ELF-1 (cell line): ENCODE results near the gene GDAP2.
"Not testable (repeated sequence)": the region's sequence is repeated elsewhere in the genome, so short reads cannot be mapped to it uniquely, and the experiment has no call there.

Experiments used
- DNase-seq: peaks from one replicate; pipeline ENCODE4 v3.0.0-alpha.2; 2016; ENCODE audit warnings: low read depth, low spot score

The GDAP2 gene

DNA sequence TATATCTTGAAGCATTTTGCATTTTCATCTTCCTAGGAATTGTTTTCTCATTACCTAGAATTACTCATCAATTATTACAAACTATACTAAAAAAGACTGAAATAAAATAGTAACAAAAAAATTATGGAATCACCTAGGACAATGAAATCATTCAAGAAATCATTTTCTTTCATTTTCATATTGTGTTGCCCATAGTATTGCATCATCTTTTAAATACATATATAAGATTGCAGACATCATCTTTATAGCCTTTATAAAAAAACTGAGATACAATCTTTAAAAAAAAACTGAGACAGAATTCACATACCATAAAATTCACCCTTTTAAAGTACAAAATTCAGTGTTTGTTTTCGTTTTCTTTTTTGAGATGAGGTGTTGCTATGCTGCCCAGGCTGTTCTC, 29.6 kb downstream of the GDAP2 start:
- no peak for DNase-seq

DNA sequence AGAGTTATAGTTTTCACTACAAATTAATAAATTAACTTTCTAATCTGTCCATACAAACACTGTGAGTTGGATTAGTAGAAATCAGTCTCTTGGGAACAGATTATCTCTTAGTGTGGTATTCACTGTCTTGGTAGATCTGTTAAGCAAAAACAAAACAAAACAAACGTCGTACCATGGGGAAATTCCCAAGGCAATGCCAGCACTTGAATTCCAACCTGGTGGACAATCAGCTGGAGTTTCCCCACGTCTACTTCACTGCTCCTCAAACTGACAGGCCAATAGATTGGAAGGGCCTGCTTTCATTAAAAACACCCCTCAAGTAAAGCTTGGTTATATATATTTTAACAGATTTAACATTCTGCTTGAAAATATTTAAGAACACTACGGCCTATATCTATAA, 31.9 kb downstream of the GDAP2 start:
- no peak for DNase-seq

DNA sequence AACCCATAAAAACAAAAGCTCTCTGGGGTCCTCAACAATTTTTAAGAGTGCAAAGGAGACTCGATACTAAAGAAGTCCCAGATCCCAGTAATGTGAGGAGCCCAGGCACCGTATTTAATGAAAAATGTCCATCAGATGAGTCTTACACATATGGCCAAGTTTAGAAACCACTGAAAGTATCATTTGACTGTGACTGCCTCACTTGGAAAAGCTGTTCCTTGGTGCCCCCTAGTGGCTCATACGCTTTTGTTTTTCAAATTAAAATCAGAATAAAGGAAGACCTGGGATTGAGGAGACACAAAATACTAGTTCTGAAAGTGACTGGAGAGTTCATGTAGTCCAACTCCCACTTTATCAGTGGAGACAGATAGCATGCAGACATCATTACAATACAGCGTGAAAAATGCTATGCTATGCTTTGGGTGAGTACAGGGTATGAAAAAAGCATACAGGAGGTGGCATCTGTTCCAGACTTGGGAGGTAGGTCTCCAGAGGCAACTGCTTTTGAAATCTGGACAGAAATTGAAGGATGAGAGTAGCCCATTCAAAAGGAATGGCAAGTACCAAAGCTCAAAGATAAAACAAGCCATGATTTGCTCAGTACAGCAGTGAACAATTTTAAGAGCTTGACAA, 33.8 kb downstream of the GDAP2 start:
- peak; percentile 42 for DNase-seq

DNA sequence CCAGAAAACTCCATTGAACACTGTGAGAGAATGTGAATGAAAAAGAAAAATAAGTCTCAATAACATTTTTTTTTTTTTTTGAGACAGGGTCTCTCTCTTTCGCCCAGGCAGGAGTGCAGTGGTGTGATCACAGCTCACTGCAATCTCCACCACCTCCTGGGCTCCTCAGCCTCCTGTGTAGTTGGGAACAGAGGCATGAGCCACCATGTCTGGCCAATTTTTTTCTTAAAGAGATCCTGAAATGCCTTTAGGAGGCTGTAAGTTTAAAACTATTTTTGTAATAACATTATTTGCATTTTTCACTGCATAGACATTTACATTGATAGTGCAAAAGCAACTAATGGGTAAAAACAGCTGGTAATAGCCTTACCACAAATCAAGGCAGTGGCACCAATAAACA, 35.3 kb downstream of the GDAP2 start:
- DNase-seq: no peak

DNA sequence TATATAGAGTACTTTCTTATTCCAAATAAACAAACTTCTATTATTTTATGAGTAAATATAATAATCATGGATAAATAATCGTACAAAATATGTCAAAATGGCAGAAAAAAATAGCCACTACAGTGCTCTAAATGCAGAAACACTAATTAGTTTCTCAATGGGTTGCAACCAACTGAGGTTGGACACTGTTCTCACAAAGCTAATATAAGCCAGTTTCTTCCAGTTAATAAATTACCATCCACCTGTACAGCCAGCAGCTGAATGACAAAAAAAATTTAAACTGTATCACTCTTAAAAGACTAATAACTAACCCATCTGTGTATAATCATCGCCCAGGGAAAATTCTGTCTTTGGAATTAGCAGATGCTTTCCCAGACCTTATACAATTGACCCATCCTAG, 36.9 kb downstream of the GDAP2 start:
- DNase-seq: no peak

DNA sequence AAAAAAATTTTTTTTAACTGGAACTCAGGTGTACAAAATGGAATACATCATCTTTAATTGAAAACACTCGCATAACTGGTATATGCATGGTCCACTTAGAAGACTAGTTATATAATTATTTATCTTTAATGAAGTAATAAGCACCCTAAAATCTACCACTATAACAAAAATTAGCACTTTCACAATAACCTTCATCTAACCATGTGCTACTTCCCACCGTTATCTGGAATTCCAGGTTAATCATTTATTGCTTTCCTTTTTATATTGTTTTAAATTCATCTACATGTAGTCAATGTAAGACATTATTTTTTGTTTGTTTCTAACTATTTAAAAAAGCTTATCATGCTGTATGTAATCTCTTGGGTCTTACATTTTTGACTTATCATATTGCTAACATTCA, 39.0 kb downstream of the GDAP2 start:
- DNase-seq: no peak

DNA sequence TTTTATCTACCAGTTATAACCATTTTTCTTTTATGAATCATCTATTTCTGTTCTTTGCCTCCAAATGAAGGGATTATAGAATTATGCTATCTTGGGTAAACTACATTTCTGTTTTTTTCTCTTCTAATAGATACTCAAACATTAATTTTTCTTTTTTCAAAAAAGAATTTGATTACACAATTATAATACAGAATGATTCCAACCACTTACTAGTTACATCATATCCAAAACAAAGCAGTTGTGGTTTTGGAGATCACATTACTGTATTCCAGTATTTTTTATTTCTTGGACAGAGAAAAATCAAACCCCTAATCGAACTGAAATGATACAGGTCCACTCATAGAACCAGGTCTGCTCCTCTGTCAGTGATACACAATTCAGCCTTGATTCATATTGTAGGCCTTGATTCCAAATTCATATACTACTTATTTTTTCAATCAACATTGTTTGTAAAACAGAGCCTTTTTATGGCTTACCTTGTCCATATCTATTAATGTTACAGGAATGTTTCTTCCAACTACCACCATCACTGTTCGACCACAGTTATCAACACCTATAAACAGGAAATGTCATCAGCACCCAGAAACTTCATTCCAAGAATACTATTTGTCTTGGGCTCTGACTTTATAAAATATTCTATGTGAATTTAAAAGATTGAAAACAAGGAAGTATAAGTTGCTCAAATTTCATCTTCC, 43.2 kb downstream of the GDAP2 start:
- no peak for DNase-seq

DNA sequence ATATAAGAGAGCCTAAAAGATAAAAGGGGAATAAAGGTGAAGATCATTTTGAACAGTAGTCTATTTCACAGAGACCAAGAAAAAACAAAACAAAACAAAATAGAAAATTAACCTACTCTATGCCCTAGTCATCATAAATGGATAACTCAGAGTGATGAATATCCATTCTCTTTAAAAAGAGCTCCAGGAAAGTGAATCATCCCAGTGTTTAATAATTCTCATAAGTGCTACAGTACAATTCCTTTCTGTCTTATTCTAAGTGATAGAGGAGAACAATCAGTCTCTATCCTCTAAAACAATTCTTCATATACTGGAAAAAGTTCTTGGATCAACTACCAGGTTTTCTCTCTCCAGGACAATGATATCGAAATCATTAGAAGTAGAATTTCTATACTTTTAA, 45.8 kb downstream of the GDAP2 start:
- DNase-seq: no peak

DNA sequence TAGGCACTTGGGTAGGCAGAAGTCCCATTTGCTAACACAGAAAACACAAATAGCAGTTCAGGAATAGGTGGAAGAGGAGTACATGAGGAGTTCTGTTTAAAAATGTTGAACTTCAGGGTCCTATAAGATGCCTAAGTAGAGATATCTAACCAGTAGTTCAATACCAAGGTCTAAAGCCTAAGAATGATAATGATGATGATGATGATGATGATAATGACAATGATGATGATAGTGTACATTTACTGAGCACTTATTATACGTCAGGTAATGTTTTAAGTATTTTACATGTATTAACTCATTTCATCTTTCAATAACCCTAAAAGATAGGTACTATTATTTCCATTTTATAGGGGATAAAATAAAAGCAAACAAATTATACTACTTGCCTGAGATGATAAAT, 50.1 kb downstream of the GDAP2 start:
- no peak for DNase-seq

DNA sequence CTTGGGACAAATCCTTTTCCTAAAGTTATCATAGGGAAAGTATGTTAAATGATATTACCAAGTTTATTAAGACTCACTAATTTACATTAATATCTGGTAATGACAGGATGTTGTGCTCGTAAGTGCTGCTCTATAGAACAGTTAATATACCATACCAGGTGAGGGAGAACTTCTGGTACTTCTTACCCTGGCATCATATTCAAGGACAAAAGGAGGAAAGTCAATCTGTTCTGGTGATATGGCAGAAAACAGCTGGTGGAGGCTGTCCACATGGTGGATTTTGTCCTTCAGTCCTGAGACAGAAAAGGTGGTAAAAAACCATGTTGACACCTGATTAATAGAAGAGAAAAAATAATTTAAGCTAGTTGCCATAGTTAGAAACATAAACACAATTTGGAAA, 51.6 kb downstream of the GDAP2 start:
- DNase-seq: no peak

DNA sequence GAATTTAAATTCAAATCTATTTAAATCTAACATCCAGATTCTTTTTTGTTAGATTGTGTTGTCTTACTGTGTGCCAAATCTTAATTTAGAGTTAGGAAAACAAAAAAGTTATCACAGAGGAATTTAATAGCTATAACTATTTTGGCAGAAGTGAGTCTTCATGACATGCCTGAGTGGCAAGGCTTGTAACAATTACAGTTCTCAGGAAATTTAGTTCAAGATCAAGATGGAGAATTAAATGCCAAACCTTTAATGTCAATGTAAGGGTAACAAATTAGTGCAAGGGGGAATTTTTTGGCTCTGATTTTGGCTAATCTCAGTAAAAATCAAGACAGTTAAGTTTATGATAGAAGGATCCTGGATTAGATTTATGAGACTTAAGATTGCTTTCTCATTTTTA, 58.4 kb downstream of the GDAP2 start:
- no peak for DNase-seq

DNA sequence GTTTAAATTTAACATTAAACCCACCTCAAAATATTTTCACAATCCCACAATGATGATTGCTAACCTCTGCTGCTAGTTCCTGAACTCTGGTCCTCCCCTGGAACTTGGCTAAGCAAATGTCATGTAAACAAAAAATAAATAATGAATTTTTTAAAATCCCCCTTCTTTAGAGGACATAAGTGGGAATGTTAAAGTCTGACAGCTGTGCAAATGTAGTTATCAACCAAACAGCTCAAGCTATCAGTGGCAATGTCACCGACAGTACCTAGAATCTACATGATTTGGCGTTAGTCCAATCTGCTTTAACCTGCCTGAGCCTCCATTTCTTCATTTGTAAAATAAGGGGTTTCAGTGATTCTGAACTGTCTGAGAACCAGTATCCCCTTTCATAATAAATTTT, 67.7 kb downstream of the GDAP2 start:
- DNase-seq: no peak

DNA sequence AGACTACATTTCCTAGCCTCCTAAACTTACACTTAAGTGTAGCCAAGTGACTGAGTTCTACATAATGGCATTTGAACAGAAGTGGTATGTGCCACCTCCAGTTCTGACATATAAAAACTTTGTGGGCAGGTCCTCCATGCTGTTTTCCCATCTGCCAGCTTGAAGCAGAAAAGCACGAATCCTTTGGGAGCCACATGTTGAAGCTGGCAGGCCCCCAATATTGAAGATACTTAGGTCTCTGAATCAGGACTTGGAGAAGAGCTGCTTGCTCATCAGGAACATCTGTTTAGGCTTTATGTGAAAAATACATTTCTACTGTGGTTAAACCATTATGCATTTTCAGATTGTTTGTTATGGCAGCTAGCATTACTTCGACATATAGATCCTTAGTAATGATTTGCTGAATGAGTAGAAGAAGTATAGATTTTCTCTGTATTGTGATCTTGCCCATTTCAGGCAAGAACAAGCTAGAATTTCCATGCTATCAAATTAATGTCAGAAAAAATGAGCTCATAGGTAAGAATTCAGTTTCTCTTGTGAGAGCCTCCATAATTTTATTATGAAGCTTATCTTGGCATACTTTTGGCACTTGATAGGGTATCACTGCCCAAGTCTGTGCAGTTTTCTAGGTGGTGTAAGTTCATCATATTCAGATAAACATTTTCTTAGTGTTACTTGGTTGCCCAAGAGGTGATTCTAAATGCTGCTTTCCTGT, 68.4 kb downstream of the GDAP2 start:
- DNase-seq: no peak

DNA sequence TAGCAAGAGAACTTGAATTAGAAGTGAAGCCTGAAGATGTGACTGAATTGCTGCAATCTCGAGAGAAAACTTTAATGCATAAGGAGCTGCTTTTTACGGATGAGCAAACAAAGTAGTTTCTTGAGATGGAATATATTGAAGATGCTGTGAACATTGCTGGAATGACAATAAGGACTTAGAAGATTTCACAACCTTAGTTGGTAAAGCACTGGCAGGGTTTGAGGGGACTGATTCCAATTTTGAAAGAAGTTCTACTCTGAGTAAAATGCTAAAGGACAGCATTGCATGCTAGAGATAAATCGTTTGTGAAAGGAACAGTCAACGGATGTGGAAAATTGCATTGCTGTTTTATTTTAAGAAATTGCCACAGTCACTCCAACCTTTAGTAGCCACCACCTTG, 69.5 kb downstream of the GDAP2 start:
- DNase-seq: no peak

DNA sequence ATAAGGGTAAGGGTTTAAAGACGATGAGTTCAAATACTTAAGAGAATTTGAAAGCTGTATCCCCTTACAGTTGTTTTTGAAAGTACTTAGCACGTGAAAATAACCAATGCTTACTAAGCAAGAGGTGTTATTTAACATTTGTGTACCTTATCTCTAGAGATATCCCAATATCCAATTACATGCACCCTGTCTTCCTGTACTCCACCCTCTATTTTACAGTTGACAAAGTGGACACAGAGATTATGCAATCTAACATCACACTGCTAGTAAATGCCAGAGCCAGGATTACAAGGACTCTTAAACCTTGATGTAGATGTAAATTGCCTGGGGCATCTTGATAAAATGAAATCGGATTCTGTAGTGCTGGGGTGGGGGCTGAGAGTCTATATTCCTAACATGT, 72.0 kb downstream of the GDAP2 start:
- no peak for DNase-seq

DNA sequence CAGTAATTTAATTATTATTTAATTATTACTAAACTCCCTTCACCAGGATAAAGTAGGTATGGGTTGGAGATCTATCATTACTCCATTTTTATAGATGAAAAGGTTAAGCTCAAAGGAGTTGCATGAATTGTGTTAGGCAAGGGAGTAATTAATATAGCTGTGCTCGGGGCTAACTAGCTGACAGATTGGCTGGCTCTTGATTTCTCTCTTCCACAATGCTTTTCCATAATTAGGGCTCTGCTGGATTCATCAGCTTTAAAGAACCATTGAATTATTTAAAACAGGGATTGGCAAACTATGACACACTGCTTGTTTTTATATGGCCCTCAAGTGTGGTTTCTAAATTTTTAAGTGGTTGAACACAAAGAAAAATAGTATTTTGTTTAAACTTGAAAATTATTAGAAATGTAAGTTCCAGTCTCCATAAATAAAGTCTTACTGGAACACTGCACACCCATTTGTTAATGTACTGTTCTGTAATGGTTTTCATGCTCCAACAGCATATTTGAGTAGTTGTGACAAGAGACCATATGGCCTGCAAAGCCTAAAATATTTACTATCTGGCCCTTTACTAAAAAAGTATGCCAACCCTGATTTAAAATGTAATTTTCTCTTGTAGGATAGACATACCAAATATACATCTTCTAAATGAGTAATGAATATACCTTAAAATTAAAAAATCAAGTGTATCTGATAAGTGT, 76.4 kb downstream of the GDAP2 start:
- DNase-seq: no peak

DNA sequence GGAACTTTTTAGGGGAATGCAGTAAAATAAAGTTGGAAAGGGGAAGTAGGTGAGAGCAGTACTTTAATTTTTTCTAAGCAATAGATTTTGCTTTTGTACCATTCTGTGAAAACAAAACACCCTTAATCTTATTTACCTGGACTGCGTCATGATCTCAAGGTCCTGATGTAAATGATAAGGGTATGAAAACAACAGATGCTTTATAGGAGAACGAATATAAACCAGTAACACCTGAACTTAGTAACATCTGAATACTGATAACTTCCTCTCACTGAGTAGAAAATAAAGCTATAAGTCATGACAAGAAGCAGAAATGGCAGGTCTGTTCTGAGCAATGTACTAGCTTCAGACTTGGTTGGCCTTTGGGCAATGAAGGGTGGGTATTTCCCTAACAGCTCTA, 77.7 kb downstream of the GDAP2 start:
- no peak for DNase-seq

DNA sequence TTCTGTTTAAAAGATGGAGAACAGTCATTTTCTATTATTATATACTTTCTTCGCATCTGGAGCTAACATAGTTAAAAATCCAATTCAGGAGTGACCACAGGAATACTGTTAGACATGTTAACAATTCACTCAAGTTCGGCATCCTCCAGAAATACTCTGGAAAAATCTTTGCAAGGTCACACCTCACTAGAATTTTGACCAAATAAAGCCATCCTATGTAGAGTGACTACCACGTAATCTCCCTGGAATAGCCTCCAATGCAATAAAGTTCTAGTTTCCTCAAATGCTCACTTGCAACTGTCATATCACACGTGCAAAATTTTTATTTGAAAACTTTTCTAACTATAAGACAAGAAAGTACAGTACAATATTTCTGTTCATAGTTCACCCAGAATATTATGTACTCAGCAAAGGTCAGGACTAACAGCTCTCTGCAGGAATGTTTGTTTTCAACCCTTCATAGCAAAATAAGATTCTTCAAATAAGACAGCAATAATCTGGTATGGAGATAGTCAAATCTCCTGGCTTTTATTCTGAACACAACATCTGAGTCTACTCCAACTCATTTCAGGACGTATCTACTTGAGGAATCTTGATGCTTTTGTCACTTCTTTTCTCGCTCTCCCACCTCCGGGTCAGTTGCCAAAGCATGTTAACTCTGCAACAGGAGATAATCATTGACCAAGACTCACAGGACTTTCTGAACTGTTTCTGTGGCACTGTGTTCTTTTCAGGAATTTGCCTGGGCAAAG, 82.6 kb downstream of the GDAP2 start:
- no peak for DNase-seq

DNA sequence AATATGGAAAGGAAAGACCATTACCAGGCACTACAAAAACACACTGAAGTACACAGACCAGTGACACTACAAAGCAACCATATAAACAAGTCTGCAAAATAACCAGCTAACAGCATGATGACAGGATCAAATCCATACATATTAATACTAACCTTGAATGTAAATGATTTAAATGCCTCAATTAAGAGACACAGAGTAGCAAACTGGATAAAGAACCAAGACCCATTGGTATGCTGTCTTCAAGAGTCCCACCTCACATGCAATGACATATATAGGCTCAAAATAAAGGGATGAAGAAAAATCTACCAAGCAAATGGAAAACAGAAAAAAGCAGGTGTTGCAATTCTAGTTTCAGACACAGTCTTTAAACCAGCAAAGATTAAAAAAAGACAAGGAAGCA, 84.9 kb downstream of the GDAP2 start:
- not testable (repeated sequence) for DNase-seq

DNA sequence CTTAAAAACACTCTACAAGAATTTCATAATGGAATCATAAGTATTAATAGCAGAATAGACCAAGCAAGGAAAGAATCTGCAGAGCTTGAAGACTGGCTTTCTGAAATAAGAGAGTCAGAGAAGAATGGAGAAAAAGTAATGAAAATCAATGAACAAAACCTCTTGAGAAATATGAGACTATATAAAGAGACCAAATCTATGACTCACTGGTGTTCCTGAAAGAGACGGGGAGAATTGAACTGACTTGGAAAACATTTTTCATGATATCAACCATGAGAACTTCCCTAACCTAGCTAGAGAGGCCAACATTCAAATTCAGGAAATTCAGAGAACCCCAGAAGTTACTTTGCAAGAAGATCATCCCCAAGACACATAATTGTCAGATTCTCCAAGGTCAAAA, 85.6 kb downstream of the GDAP2 start:
- no peak for DNase-seq

DNA sequence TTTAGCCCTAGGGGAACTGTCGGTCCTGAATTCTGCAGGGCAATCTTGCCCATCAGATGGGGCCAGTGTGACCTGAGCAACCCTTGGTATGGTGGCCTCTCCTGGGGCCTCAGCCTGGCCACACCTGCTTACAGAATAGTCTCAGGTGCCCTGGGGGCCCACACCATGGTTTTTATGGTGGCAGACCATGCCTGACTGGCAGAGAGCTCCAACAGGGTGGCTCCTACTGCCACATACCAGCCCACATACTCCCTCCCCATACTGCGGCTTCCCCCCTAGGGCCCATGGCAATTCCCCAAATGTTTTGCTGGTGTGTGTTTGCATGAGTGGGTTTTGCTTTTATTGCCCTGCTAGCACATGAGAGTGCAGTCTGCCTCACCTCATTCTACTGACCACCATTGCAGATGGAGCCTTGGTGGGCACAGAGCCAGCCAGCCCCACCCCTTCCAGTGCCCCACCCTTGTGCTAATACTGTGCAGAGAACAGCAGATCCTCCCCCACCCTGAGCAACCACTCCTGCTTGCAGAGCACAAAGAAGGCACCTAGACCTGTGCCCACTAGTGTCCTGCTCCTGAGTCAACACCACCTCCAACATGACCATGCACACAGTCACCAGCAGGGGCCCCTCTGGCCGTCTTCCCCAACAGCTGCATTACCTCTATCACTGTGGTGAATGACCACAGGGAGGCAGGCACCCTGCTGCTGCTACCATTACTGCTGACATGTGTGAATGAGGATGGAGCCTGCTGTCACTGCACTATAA, 86.8 kb downstream of the GDAP2 start:
- peak; percentile 52 for DNase-seq
